HTERT RPE-1 (cell line): ENCODE data around the gene TMEM198.

ENCODE experiments used
- in situ Hi-C: fragments of 300-500 bp; cut with MboI; formaldehyde crosslinking; loops from 4 replicates; pipeline ENCODE4 v1.14.3; 2020; ENCODE audit warnings: low sequenced_read_pairs

Gene TMEM198

GRCh38 chr2:219559156-219559915, 15.5 kb downstream of the TMEM198 start:
- in situ Hi-C loops = no loop called here

- in situ Hi-C loops = no loop called here
These were observed 16.4 kb downstream of the TMEM198 start for GRCh38 chr2:219560037-219560892.

GRCh38 chr2:219560893-219561178, 17.0 kb downstream of the TMEM198 start:
- in situ Hi-C loops = no loop called here

GRCh38 chr2:219561179-219562048, 17.6 kb downstream of the TMEM198 start:
- in situ Hi-C loops = no loop called here

GRCh38 chr2:219562049-219563020, 18.5 kb downstream of the TMEM198 start:
- in situ Hi-C loops = no loop called here

DNA sequence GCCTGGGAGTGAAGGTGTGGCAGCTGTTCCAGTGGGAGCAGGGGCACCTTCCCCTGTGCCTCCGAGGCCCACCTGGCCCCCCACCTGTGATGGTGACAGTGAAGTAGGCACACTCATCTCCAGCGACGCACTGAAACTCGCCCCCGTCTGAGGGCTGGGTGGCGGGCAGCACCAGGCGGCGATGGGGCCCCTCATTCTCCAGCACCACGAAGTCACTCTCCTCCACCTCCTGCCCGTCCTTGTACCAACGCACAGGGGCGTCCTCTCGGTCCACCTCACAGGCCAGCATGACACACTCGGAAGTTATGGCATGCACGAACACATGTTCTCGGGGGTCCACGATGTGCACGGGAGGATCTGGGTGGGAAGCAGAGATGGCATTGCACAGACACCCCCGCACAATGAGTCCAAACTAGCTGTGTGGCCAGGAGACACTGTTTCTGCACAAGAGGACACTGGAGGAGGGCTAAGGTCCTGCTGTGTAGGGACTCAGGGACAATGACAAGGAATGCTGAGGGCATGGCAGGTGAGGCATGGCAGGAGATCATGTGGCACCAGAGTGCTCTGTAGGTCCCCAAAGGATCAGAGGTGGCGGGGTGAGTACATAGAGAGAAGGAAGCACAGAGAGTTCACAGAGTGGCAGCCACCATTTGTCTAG, 19.6 kb downstream of the TMEM198 start:
- in situ Hi-C loops = no loop called here

GRCh38 chr2:219565130-219566080, 21.6 kb downstream of the TMEM198 start:
- in situ Hi-C loops = no loop called here

DNA sequence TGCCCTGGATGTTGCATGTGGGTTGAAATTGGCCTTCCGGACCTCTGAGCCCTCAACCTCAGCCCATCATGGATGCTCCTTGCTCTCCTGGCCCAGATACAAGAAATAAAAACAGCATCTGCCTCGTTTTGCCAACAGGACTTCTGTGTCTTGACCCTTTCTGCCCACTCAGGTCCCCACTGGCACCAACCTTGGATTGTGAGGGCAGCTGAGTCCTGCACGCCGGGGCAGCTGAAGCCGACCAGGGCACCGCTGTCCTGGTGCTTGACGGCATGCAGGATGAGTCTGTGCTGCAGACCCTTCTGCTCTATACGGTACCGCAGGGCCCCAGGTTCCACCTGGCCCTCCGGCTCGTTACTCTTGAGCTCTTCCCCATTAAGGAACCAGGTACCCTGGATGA, 22.8 kb downstream of the TMEM198 start:
- in situ Hi-C loops = no loop called here

- in situ Hi-C loops = no loop called here
These were observed 23.3 kb downstream of the TMEM198 start for GRCh38 chr2:219567131-219567530.

DNA sequence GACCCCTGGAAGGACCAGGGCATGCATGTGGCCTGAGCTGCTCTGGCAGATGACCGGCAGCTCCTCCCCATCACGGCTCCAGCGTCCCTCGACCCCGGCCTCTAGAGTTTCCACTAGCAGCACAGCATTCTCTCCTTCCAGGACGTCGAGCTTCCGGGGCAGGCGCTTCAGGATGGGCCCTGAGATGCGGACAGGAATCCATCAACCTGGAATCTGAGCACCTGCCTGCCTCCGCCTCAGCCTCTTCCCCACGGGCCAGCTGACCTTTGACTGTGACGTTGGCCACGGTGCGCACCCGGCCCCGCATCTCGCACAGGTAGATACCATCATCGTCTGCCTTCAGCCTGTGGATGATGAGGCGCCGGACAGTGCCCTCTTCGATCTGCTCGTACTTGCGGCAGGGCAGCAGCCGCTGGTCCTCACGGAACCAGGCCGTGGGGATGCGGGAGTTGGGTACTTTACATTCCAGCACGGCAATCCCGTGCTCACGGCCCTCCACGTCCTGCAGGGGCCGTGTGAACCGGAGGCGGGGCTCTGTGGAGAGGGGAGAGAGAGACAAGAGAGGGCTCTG, 24.0 kb downstream of the TMEM198 start:
- in situ Hi-C loops = no loop called here

DNA sequence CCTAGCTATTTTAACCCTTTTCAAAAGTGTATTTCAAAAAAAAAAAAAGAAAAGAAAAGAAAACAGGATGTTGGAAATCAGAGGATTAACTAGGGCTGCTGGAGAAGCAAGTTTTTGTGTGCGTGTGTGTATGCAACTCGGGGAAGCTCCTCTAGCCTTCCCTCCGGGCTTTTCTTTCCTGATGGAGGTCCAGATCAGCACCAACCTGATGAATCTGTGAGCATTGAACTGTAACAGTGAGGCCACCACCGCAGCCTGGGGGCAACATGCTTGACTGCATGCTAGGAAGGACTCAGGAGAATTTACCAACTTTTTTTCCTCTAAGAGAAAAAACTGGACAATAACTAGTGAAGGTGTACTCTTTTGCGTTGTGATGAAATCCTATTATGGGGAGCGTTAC, 25.2 kb downstream of the TMEM198 start:
- in situ Hi-C loops = no loop called here

GRCh38 chr2:219569635-219570034, 25.8 kb downstream of the TMEM198 start:
- in situ Hi-C loops = no loop called here

- in situ Hi-C loops = no loop called here
These were observed 26.5 kb downstream of the TMEM198 start for GRCh38 chr2:219570194-219570923.

- in situ Hi-C loops = no loop called here
These were observed 27.1 kb downstream of the TMEM198 start for GRCh38 chr2:219570924-219571310.

GRCh38 chr2:219571311-219572236, 27.7 kb downstream of the TMEM198 start, which contains the start of gene OBSL1:
OBSL1 (minus strand) TSS chr2:219571539; CDS start chr2:219571232, 307 bp downstream.
- in situ Hi-C loops = no loop called here

- in situ Hi-C loops = no loop called here
These were observed 28.6 kb downstream of the TMEM198 start, which contains the start of gene INHA for GRCh38 chr2:219572237-219573001. INHA (plus strand) TSS chr2:219572310; CDS start chr2:219572375, 65 bp downstream.
